Measurements from ENCODE around the gene MAPKAPK2. TPM values are rescaled to one million over a fixed set of nuclear protein-coding genes. Genes with fewer than 3 reads are reported as not detected.
A peak's percentile ranks its signal among the peaks of the same experiment; 100 is the strongest.

MAPKAPK2 gene
- total RNA-seq, 1 donor from 2014 or later = 35.3 TPM

DNA sequence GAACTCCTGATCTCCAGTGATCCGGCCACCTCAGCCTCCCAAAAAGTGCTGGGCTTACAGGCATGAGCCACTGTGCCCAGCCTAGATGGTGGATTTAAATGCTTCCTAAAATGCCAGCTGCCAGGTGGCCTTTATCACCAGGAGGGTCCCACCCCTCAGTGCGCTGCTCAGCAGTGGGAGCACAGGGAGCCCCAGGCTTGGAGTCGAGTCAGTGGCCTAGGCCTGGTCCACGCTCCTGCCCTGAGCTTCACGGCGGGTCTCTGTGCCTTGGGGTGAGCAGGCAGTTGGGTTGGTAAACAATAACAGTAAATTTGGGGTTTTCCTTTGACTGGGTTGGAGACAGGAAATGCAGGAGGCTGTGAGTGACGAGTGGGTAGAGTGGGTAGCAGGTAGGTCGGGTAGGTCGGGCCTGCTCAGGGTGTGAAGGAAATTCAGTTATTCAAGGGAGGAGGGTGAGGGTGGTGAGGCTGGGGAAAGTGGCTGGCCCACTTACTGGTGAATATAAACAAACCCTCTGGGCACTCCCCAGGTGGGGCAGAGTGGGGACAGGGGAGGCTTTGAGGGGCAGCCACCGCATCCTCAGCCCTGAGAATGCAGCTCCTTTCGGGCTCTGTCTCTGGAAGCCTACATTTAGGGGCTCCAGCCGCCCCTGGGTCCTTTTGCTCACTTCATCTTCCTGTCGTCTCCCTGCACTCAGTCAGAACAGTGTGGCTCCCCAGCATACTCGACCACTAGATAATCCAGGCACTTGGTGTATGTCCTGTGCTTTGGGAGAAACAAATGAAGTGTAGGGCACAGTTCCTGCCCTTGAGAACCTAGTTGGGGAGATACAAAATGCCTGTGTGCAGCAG is 52.4 kb downstream of the MAPKAPK2 start:
- Histone ChIP-seq H3K27ac (no peak overlapping the region), H3K27me3 (no peaks in the 10 kb centered on the region), H3K4me3 (no peak overlapping the region), H3K9me3 (no peaks in the 10 kb centered on the region), H3K4me1 (no peaks in the 10 kb centered on the region), H3K36me3 (peaks cover 16 to 30% of the 10 kb centered on the region in 2 donors)
- intact Hi-C loops (cut with DNase I) = no loop called here
- DNase-seq (ENCODE audit: low spot score in 2 of 2) = no peak
- TF ChIP-seq, protein P1, sequence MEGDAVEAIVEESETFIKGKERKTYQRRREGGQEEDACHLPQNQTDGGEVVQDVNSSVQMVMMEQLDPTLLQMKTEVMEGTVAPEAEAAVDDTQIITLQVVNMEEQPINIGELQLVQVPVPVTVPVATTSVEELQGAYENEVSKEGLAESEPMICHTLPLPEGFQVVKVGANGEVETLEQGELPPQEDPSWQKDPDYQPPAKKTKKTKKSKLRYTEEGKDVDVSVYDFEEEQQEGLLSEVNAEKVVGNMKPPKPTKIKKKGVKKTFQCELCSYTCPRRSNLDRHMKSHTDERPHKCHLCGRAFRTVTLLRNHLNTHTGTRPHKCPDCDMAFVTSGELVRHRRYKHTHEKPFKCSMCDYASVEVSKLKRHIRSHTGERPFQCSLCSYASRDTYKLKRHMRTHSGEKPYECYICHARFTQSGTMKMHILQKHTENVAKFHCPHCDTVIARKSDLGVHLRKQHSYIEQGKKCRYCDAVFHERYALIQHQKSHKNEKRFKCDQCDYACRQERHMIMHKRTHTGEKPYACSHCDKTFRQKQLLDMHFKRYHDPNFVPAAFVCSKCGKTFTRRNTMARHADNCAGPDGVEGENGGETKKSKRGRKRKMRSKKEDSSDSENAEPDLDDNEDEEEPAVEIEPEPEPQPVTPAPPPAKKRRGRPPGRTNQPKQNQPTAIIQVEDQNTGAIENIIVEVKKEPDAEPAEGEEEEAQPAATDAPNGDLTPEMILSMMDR (IDR thresholded peaks at IDR 0.05) = no peak

DNA sequence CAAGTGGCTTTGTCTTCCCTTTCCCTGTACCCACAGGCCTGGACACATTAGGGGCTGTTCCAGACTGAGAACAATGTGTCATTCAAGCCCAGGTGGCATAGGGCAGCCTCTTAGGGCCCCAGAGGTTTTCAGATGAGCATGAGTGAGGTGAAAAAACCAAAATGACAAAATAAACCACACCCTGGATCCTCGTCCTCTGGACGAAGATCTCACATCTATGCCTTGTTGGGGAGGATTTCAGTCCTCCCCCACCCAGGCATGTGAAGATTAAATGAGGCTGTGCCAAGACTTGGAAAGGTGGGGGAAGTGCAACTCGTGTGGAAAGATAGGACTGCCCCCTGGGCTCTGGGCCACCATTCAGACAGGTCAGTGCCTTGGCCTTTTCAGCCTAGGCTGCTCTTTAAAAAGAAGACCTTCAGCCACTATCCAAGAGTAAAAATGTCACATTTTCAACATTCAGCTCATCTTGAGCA is 53.1 kb downstream of the MAPKAPK2 start:
- Histone ChIP-seq H3K4me3 (no peak overlapping the region), H3K9me3 (no peaks in the 10 kb centered on the region), H3K36me3 (peaks cover 9 to 24% of the 10 kb centered on the region in 2 donors), H3K27me3 (no peaks in the 10 kb centered on the region), H3K4me1 (no peaks in the 10 kb centered on the region), H3K27ac (no peak overlapping the region)
- TF ChIP-seq, protein P1 (IDR thresholded peaks at IDR 0.05) = no peak
- DNase-seq (ENCODE audit: low spot score in 2 of 2) = no peak
- intact Hi-C loops (cut with DNase I) = no loop called here

DNA sequence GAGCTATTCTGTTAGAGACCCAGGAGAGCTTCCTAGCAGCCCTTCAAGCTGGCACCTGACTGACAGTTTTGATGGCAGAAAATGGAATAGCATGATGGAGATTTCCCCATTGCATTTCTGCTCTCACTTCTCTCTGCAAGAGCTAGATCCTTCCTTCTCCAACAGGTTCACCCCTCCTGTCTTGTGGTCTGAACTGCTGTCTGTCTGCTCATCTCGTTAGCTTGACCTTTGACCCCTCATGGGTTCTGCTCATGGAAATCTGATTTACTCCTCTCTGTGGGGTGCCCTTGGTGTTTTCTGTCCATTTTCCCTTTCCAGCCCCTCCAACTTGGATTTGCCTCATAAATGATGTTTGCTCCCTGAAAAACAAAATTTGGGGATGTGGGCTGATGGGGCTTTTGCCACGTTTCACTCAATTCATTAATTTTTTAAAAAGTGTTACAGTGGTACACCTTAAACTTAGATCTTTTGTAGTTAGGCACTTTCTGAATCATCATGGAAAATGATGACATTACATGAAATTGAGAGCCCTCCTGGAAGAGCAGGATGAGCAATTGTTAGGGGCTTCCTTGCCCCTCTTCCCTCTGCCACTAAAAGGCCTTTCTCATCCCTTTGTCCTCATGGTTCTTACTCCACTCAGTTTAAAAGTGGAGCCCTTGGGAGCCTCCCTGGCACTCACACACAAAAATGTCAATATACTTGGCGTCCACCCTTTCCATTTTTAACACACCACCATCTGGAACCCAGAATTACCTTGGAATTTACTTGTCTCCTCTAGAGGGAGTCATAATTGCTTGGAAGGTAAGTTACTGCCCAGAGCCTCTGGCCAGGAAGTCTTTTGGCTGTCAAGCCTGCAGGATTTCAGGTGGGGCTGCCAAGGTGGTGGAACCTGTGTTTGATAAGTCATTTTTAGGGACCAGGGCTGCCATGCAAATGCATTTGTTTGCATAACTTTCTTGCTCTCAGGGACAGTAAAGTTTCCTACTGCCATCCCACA is 54.0 kb downstream of the MAPKAPK2 start:
- Histone ChIP-seq H3K9me3 (no peaks in the 10 kb centered on the region), H3K4me3 (no peak overlapping the region), H3K27me3 (no peaks in the 10 kb centered on the region), H3K36me3 (peaks cover 2 to 15% of the 10 kb centered on the region in 2 donors), H3K27ac (no peak overlapping the region), H3K4me1 (no peaks in the 10 kb centered on the region)
- DNase-seq (ENCODE audit: low spot score in 2 of 2) = no peak
- TF ChIP-seq, protein P1 (IDR thresholded peaks at IDR 0.05) = peak in 1 of 3 experiments; percentile 7
- intact Hi-C loops (cut with DNase I) = no loop called here

DNA sequence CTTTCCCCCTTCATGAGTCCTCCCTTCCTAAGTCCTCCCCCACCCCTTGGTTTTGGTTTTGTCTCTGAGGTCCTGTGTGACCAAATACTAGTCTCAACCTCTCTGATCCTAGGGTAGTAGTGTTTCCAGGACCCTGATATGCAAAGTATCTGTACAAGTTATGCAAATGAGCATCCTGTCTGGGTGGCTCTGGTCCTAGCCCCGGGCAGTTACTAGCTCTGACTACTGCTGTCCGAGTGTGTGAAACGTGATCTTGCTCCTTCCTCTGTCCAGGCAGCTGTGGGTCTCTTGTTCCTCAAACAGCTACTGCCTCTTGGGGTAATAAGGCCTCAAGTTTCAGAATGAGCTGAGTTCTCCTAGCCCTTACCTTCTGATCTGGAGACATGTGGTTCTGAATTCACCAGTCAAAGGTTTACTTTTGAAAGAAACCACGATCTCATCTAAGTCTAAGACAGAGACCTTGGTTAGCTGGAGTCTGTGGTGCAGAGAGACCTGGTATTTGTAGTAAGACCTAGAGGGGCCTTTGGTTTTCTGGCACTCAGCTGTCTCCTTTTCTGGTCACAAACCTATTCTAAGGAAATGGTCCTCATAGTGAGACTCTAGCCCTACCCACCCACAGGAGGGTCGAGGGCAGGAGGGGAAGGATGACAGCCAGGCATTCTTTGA is 54.8 kb downstream of the MAPKAPK2 start:
- intact Hi-C loops (cut with DNase I) = no loop called here
- DNase-seq (ENCODE audit: low spot score in 2 of 2) = no peak
- Histone ChIP-seq H3K4me3 (no peak overlapping the region), H3K4me1 (no peaks in the 10 kb centered on the region), H3K27me3 (no peaks in the 10 kb centered on the region), H3K9me3 (no peaks in the 10 kb centered on the region), H3K27ac (no peak overlapping the region), H3K36me3 (peaks cover 0 to 7% of the 10 kb centered on the region in 2 donors)
- TF ChIP-seq, protein P1 (IDR thresholded peaks at IDR 0.05) = no peak

DNA sequence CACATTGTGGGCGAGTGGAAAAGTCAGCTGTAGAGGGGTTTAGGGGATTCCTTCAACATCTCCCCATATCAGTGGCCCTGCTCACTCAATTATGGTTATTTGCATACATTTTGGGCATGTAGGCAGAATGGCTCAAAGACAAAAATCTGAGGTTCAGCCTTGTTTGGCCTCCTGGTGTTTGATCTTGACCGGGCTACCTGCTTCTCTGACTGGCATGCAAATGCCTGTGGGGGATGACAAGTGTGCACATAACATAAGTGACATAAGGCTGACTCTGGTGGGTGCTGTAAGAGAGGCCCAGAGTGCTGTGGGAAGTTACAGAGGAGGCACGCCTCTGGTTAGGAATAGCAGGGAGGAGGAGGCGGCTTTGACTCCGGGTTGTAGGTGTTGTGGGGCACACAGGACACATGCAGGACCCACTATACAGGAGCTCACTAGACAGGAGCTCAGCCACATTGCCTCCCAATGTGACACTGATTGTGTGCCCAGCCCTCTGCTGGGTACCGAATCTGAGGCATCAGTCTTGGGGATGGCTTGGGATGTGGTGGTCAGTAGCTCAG is 56.5 kb downstream of the MAPKAPK2 start:
- no peak for DNase-seq (ENCODE audit: low spot score in 2 of 2)
- intact Hi-C loops (cut with DNase I) = no loop called here
- H3K27me3 ChIP-seq = no peaks in the 10 kb centered on the region
- H3K4me3 ChIP-seq = no peak overlapping the region
- H3K27ac ChIP-seq = no peak overlapping the region
- no peaks in the 10 kb centered on the region for H3K4me1 ChIP-seq
- H3K9me3 ChIP-seq = no peaks in the 10 kb centered on the region
- no peaks in the 10 kb centered on the region for H3K36me3 ChIP-seq
- TF ChIP-seq, protein P1 (IDR thresholded peaks at IDR 0.05) = no peak
